K562 (cell line): ENCODE data around the gene TMEM270. TPM values are rescaled to one million over a fixed set of nuclear protein-coding genes. Genes with fewer than 3 reads are reported as not detected.

Experiments
- CHD4 ChIP-seq: fragments of 200-600 bp; sonication (generic); IDR thresholded peaks from 3 replicates; pipeline ENCODE4 v1.6.1; 2012; ENCODE audit warnings: low read depth, mild to moderate bottlenecking, mixed read lengths, low read length, inconsistent platforms; ENCODE audit not compliant: insufficient read depth, insufficient replicate concordance, poor library complexity, severe bottlenecking
- CREM ChIP-seq: IDR thresholded peaks from 2 replicates; pipeline ENCODE4 v1.6.1; 2014; ENCODE audit warnings: antibody characterized with exemption, low read depth
- E2F6 ChIP-seq, 2 experiments: IDR thresholded peaks; 2 replicates each; pipeline ENCODE4 v1.6.1; 2011; ENCODE audit warnings: borderline replicate concordance in 1 of 2, control low read depth in 1 of 2, low read depth in 1 of 2, low read length in 1 of 2, mild to moderate bottlenecking in 1 of 2, mixed read lengths in 1 of 2, moderate library complexity in 1 of 2; ENCODE audit not compliant: insufficient read depth in 1 of 2, insufficient read length in 1 of 2, poor library complexity in 1 of 2, severe bottlenecking in 1 of 2; ENCODE audit errors: extremely low read depth in 1 of 2
- FOXA1 ChIP-seq: fragments of 450-650 bp; IDR thresholded peaks from 2 replicates; pipeline ENCODE4 v1.6.1; 2016; ENCODE audit warnings: mild to moderate bottlenecking, borderline replicate concordance
- FOXK2 ChIP-seq, 2 experiments: fragments of 450-650 bp; IDR thresholded peaks in 1 of 2; conservative IDR thresholded peaks in 1 of 2; 2 replicates each; pipeline ENCODE4 v1.6.1; 2016; ENCODE audit warnings: low read depth in 2 of 2, mild to moderate bottlenecking in 1 of 2
- FOXO4 ChIP-seq: fragments of 450-650 bp; formaldehyde crosslinking; IDR thresholded peaks from 2 replicates; pipeline ENCODE4 v1.4.0; 2020; ENCODE audit warnings: mild to moderate bottlenecking, moderate library complexity
- HDAC2 ChIP-seq: fragments of 450-650 bp; IDR thresholded peaks from 2 replicates; pipeline ENCODE4 v1.6.1; 2016; ENCODE audit warnings: mild to moderate bottlenecking
- HNRNPUL1 ChIP-seq: fragments of 200-400 bp; formaldehyde crosslinking; IDR thresholded peaks from 2 replicates; pipeline ENCODE4 v1.6.1; 2017; ENCODE audit warnings: low read length
- JUND ChIP-seq, 2 experiments: IDR thresholded peaks; 2 replicates in 1 of 2; 3 replicates in 1 of 2; pipeline ENCODE4 v1.6.1; 2011; ENCODE audit warnings: borderline replicate concordance in 2 of 2, low read depth in 2 of 2, low read length in 2 of 2, improper control_type of control experiment in 1 of 2, missing biosample characterization in 1 of 2, missing genetic modification characterization in 1 of 2, missing genetic modification reagents in 1 of 2
- KDM5B ChIP-seq: fragments of 200-600 bp; sonication (generic); IDR thresholded peaks from 2 replicates; pipeline ENCODE4 v1.6.1; 2012; ENCODE audit warnings: low read depth, mild to moderate bottlenecking, moderate library complexity, low read length, control low read depth, inconsistent platforms; ENCODE audit not compliant: insufficient replicate concordance
- L3MBTL2 ChIP-seq: fragments of 450-650 bp; IDR thresholded peaks from 2 replicates; pipeline ENCODE4 v1.6.1; 2016; ENCODE audit warnings: mild to moderate bottlenecking, moderate library complexity
- OTX1 ChIP-seq: fragments of 450-650 bp; formaldehyde crosslinking; IDR thresholded peaks from 2 replicates; pipeline ENCODE4 v1.4.0; 2022; ENCODE audit warnings: mild to moderate bottlenecking
- PPARD ChIP-seq: fragments of 250-450 bp; sonication (Bioruptor Pico); IDR thresholded peaks from 2 replicates; pipeline ENCODE4 v1.8.0; 2022; ENCODE audit warnings: inconsistent platforms, mild to moderate bottlenecking, moderate library complexity
- RHOXF2B ChIP-seq: fragments of 250-450 bp; sonication (Bioruptor Pico); conservative IDR thresholded peaks from 2 replicates; pipeline ENCODE4 v1.5.1; 2021
- STAT5A ChIP-seq: IDR thresholded peaks from 2 replicates; pipeline ENCODE4 v1.6.1; 2012; ENCODE audit warnings: low read length, inconsistent platforms, borderline replicate concordance
- YY1 ChIP-seq, 3 experiments: IDR thresholded peaks; 2 replicates each; pipeline ENCODE4 v1.6.1; 2011; ENCODE audit warnings: low read length in 2 of 3, mild to moderate bottlenecking in 2 of 3, moderate library complexity in 2 of 3, borderline replicate concordance in 1 of 3, control low read depth in 1 of 3, low read depth in 1 of 3; ENCODE audit not compliant: insufficient read depth in 3 of 3, insufficient replicate concordance in 2 of 3, control insufficient read depth in 1 of 3, insufficient read length in 1 of 3; ENCODE audit errors: extremely low read depth in 1 of 3
- ZNF165 ChIP-seq: fragments of 250-450 bp; sonication (Bioruptor Pico); IDR thresholded peaks from 2 replicates; pipeline ENCODE4 v1.4.0; 2020; ENCODE audit warnings: borderline replicate concordance
- ZNF431 ChIP-seq: sonication (generic); formaldehyde crosslinking; IDR thresholded peaks from 2 replicates; pipeline ENCODE4 v1.8.0; 2022; ENCODE audit warnings: mild to moderate bottlenecking, missing genetic modification reagents
- ZNF639 ChIP-seq, 2 experiments: fragments of 200-800 bp in 1 of 2; sonication (Bioruptor generic) in 1 of 2; sonication (generic) in 1 of 2; formaldehyde crosslinking in 1 of 2; IDR thresholded peaks in 1 of 2; conservative IDR thresholded peaks in 1 of 2; 2 replicates each; pipeline versions ENCODE4 v1.5.0 to v1.6.1; 2016 to 2020; ENCODE audit warnings: missing compliant biosample characterization in 1 of 2, missing genetic modification characterization in 1 of 2, missing genetic modification reagents in 1 of 2
- polyA plus RNA-seq, 8 experiments: library from polyadenylated mRNA; depleted of rRNA in 4 of 8; stranded (reverse) in 5 of 8; unstranded in 3 of 8; fragments of >200 nt; fragmentation: Nextera tagmentation in 2 of 8; fragmentation: Illumina TruSeq in 1 of 8; extraction: Ambion mirVana in 2 of 8; extraction: Trizol in 1 of 8; gene quantifications; 2 replicates each; pipeline versions ENCODE4 v1.2.1 to v1.2.3, GENCODE V29; 2011 to 2014; ENCODE audit warnings: inconsistent platforms in 1 of 8, missing spikeins in 1 of 8
- total RNA-seq, 7 experiments: library from RNA; depleted of rRNA in 6 of 7; stranded (reverse); fragments of >200 nt in 6 of 7; fragmentation: Illumina TruSeq in 2 of 7; extraction: Trizol in 2 of 7; gene quantifications; 2 replicates each; pipeline versions ENCODE4 v1.2.1 to v1.2.3, GENCODE V29; 2011 to 2021; ENCODE audit warnings: low replicate concordance in 1 of 7

TMEM270 gene
- total and polyA plus RNA-seq, 9 of the 15 experiments (the other 6 are each of a cell fraction or from before 2014, with no cell fraction given): not detected

GRCh38 chr7:73842067-73842976, 18.6 kb upstream of the TMEM270 start, which contains the start of gene METTL27 (continued):
- TF ChIP-seq ZNF639 (CRISPR knock-in tag; conservative IDR thresholded peaks at IDR 0.05 in 1 of 2, IDR thresholded peaks at IDR 0.05 in 1 of 2): 0 out of 4 replicates have a peak, but pooled peaks of 1 of the 2 experiments have one; percentile 35
- peak in 1 of 3 experiments; percentile 19 for TF ChIP-seq YY1 (IDR thresholded peaks at IDR 0.05; ENCODE audit: borderline replicate concordance in 1 of 3, control insufficient read depth in 1 of 3, extremely low read depth in 1 of 3, insufficient read depth in 3 of 3, insufficient read length in 1 of 3, insufficient replicate concordance in 2 of 3, low read depth in 1 of 3, low read length in 2 of 3)
- TF ChIP-seq HDAC2: peak; percentile 17; the same call in 1 of the 2 replicates
- 0 out of 4 replicates have a peak, but pooled peaks of 1 of the 2 experiments have one; percentile 33 for TF ChIP-seq FOXK2 (conservative IDR thresholded peaks at IDR 0.05 in 1 of 2, IDR thresholded peaks at IDR 0.05 in 1 of 2; ENCODE audit: low read depth in 2 of 2)
- no peak for TF ChIP-seq FOXA1
- 0 out of 2 replicates have a peak, but pooled peaks have one; percentile 11 for TF ChIP-seq OTX1 (CRISPR knock-in tag)
- TF ChIP-seq STAT5A: no peak
- no peak for TF ChIP-seq CREM
- no peak for TF ChIP-seq PPARD
- no peak for TF ChIP-seq CHD4
- TF ChIP-seq HNRNPUL1: no peak
- TF ChIP-seq RHOXF2B (CRISPR knock-in tag): no peak
- no peak for TF ChIP-seq ZNF165 (CRISPR knock-in tag)
- TF ChIP-seq E2F6 (IDR thresholded peaks at IDR 0.05; ENCODE audit: borderline replicate concordance in 1 of 2, extremely low read depth in 1 of 2, insufficient read depth in 1 of 2, insufficient read length in 1 of 2, low read depth in 1 of 2, low read length in 1 of 2, poor library complexity in 1 of 2, severe bottlenecking in 1 of 2): peak in 1 of 2 experiments; percentile 15
- 0 out of 2 replicates have a peak, but pooled peaks have one; percentile 54 for TF ChIP-seq ZNF431
- TF ChIP-seq L3MBTL2: peak; percentile 58; the same call in 1 of the 2 replicates
- peak; percentile 56 for TF ChIP-seq KDM5B
- TF ChIP-seq FOXO4 (CRISPR knock-in tag): no peak
- 0 out of 2 replicates have a peak, but pooled peaks have one; percentile 5 for TF ChIP-seq JUND (IDR thresholded peaks at IDR 0.05; ENCODE audit: borderline replicate concordance, low read depth, low read length)
- no peak for TF ChIP-seq JUND (tag; IDR thresholded peaks at IDR 0.05; ENCODE audit: borderline replicate concordance, low read depth, low read length)
